SIG-M5 (cell line): Measurements from ENCODE around the gene IL21.

ENCODE experiments used
- DNase-seq: peaks from one replicate; lab custom pipeline; 2025; lab: John Stamatoyannopoulos, UW

IL21 gene

DNA sequence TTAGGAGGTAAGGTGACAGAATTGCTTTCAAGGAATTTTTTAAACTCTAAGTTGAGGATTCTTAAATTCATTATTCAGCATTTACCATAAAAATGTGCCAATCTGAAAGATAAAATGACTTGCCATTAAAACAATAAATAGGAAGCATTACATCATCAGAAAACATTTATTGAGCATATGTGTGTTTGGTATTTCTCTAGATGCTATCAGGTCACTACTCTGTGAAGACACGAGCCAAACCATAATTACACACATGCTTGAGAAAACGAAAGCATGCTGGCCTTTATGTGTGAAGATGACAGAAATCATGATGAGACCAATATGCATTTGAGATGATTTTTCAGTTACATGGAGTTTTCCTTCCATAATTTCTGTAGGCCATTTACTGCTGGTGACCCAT is 12.3 kb upstream of the IL21 start:
- DNase-seq, result no peak

DNA sequence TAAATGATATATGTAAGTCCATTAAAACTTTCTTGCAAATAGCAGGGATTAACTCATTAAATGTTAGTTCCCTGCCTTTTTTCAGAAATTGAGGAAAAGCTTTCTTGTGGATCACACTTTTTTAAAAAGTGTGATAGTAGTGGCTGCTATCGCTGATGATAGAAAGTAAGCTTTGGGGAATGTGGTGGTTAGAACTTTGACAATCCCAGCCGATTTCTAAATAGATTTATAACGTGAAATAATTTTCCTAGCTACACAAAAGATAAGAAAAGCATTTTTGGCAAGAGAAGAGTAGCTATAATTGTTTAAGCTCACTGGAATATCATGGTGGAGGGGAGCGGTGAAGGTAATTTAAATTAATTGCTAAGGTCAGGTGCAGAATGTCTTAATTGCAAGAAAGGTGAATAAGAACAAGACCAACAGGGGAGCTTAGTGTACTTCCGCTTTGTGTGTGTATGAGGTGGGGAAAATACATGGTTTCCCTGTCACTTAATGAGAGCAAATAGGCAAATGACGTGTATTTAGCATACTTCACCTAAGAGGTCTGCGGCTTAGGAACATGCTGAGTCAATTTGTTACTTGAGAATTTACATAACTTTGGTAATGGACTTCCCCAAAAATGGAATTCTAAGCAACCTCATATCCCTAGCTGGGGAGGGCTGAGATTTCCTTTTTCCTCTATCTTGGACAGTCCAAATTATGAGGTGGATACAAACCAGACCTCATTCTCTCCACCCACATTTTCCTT is 11.7 kb upstream of the IL21 start:
- DNase-seq, result no peak

DNA sequence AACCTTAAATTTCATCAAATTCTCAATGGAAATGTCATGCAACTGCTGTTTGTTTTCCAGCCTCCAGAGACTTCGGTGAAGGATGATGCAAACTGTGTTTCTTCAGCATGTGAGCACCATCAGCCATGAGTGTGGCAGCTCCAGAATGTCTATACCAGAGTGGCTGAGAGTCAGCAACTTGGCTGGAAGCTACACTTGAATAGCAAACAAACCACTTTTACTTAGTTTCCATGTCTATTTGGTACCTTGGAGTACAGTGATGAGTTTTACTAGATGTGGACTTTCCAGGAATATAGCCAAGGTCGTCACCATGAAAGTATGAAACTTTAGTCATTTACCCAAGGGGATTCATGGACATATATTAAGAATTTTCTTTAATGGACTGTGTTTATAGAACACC is 4.3 kb upstream of the IL21 start:
- DNase-seq, result no peak

DNA sequence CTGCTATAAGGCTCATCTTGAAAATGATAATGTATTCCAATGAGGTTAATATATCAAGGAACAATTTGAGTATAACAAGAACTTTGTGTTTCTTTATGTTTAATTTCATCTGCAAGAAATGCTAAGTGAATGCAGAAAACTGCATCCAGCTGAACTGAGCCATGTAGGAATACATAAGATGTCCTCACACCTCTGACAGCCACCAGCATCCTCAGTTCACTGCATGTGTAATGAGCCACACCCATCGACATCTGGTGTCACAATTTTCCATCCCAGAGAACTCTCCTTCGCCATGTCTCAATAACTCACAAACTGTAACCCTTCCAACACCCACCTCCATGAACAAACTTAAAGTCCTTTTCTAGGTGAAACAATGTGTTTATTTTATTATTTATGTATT is 3.3 kb upstream of the IL21 start:
- no peak for DNase-seq

DNA sequence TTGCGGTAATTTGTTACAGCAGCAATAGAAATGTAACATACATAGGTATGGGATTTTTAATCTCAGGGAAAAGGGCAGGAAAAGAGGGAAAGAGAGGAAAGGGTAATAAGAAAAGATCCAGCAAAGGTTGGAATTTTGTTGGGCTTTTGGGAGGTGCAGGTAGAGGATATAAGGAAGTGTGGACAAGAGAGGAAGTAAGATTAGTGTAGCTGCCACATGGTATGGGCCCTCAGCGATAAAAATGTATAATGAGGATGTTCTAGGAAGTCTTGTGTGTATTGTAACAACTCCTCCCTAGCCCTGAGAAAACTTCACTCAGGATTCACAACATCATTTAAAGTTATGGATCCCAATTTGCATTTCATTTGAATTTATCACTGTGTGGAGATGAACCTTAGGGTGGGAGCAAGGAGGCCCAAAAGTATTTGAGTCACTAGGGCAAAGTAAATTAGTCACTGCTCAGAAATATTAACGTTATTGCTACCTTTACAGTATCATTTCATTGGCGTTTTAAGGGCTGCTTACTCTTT is 2.8 kb upstream of the IL21 start:
- no peak for DNase-seq

DNA sequence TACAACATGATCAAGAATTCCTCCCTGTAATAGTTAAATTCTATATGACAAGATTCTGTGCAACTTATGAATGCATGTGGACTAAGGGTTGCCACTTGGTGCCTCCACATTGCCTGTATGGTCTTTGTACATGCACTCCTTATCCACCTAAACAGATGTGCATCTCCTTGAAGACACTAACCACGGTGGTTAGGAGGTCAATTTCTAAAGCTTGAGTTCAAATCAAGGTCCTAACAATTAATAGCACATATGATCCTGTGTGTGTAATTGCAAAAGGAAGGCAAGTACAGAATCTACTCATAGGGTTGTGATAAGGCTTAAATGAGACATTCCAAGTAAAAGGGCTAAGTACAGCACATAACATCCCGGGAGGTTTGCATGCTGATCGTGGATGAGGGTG is 1.5 kb upstream of the IL21 start:
- DNase-seq, result no peak

DNA sequence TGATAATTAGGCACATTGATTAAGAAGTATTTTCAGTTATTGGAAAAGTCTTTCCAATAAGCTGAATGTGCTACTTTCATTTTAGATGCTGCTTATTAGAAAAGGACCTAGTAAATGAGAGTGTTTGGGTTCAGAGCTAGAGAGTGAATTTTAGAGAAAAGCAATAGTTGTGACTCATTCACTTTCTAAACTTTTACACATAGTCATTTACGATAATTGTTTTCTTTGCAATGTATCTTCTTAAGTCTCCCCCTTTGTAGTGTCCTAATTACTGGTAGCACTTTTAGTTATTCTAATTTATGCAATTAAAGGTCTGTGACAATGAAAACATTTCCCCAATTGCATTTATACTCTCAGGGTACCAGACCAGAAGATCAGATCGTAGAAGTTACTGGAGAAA is 1.3 kb downstream of the IL21 start:
- DNase-seq, result no peak

DNA sequence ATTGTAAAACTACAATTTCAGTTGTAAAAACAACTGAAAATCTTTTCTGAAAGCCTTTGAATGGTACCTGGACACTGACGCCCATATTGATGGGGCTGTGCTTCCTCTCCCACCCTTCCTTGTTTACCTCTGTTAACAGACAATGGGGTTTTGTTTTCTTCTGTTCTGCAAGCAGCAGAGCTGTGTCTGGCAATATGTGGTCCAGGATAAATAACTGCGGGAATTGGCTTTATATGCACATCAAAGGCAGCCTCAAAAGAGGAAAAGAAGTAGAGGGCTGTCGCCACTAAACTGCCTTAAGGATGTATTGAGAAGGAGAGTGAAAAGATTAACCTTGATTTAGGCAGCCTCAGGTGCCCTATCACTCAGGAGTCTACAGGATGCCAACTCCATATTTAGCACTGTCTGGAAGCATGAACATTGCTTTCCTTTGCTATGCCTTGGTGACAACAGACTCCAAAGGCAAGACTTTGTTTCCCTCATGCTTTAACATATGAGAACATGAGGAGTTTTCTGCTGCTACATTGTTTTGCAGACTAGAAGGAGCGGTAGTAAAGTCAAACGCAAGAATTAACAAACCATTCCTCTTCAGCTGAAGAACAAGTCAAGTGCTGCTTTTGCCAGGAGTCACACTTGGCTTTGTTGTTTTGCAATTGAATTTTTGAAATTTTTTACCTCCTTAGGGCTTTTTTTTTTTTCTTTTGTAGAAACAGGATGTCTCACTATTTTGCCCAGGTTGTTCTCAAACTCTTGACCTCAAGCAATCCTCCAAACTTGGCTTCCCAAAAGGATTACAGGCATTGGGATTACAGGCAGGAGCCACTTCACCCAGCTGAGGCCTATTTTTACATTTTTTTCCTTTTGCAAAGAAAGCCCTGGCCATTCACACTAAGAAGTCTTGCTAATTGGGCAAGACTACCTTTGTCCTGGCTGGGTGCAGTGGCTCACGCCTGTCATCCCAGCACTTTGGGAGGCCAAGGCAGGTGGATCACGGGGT is 3.0 kb downstream of the IL21 start:
- no peak for DNase-seq

DNA sequence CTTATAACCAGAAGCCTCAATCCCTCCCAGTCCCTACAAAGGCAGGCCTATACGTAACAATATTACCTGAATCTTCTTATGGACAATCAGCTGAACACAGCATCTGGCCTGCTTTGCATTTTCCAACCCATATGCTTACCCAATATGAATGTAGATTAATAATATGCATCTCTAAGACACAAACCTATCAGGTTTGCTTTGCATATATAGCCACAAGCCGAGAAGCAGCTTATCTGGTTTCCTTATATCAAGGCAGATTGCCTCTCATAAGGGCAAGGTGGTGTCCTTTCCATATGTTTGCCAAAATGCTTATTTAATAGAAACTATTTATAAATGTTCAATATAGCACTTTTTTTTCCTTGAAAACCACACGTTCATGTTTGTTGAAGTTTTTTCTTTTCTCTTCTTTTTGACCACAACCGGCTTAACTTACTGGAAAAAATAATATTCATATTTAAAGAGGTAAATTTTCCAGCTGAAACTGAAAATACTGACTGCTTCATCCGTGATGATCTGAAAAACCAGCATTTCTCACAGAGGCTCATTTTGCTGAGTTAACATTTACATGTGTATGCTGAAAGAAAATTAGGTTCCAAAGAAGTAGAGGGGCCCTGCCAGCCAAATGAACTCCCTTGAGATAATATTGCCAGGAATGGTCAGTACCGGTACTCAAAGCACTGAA is 3.8 kb downstream of the IL21 start:
- no peak for DNase-seq

DNA sequence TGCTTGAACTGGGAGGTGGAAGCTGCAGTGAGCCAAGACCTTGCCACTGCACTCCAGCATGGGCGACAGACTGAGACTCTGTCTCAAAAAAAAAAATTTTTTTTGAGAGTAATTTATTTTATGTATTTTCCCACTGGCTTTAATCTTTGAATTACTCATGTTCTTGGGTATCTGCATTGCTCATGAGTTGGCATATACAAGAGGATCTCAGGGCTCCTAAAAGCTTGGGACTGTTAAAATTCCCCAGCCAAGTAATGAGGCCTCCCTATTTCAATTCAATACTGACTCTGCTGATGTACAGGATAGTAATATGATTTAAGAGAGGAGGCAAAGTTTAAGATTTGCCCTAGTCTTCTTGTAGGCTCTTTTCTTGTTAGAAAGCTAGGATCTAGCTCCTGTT is 6.2 kb downstream of the IL21 start:
- DNase-seq, result no peak

DNA sequence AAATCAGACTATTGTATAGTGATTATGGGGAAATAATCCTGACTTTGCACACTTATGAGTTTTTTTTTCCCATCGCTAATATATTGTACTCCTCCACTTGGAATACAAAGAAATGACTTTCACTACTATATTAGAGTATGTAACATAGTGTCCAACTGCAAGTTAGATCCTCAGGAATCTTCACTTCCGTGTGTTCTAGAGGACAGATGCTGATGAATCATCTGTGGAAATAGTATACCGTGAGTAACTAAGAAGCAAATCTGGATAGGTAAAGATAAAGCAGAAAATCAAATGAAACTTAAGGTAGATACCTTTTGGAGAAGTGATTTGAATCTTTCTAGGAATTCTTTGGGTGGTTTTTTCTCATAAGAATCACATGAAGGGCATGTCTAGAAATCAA is 8.3 kb downstream of the IL21 start:
- DNase-seq, result no peak

DNA sequence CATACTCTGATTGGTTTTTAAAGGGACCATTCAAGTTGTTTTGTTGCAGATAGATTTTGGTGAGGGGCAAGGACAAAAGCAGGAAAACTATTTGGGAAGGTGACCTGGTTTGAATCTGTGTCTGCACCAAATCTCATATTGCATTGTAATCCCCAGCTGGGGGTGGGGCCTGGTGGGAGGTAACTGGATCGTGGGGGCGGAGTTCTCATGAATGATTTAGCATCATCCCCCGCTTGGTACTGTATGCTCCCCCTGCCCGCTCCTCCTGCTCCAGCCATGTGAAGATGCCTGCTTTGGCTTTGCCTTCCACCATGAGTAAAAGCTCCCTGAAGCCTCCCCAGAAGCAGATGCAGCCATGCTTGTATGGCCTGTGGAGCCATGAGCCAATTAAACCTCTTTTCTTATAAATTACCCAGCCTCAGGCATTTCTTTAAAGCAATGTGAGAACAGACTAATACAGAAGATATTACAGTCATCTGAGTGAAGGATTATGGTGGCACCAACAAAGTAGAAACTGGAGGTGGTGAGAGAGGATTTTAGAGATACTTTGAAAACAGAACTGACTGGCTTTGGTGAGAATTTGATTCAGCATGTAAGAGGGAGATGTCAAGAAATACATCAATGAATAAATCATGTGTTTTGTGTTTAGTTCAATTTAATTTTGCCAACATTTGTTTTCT is 14.4 kb downstream of the IL21 start:
- no peak for DNase-seq

DNA sequence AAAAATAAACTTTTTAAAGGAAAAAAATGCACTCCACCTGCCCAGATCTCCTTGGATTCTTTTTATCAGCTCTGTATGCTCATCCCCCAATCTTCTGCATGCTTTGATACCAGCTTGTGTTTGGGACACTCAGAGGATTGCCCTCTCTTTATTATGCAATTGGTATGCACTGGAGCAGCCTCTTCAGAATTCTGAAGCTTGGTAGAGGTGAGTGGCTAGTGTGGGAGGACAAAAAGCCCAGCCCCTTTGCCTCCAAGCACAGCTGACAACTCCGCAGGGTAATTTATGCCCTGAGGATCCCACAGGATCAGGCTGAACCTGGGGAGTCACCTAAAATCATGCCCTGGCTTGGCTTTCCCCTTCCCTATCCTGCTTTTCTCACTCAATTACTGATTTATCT is 16.7 kb downstream of the IL21 start:
- no peak for DNase-seq

DNA sequence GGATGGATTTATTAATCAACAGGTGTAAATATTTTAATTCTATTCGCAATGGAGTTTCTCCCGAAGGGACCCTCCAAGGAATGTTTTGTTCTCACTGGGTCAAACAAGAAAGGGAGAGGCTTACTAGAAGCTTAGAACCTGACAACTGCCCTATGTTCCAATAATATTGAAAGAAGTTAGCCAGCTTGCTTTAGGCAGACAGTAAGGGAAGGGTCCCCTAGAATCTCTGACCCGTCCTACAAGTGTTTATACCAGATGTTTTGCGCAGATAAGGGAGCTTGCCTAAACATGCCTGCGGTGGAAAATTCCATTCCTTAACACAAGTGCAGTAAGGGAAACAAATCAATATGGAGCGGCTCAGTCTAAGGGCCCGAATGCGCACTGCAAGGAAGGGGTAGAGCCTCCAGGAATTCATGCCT is 17.7 kb downstream of the IL21 start:
- DNase-seq, result no peak

DNA sequence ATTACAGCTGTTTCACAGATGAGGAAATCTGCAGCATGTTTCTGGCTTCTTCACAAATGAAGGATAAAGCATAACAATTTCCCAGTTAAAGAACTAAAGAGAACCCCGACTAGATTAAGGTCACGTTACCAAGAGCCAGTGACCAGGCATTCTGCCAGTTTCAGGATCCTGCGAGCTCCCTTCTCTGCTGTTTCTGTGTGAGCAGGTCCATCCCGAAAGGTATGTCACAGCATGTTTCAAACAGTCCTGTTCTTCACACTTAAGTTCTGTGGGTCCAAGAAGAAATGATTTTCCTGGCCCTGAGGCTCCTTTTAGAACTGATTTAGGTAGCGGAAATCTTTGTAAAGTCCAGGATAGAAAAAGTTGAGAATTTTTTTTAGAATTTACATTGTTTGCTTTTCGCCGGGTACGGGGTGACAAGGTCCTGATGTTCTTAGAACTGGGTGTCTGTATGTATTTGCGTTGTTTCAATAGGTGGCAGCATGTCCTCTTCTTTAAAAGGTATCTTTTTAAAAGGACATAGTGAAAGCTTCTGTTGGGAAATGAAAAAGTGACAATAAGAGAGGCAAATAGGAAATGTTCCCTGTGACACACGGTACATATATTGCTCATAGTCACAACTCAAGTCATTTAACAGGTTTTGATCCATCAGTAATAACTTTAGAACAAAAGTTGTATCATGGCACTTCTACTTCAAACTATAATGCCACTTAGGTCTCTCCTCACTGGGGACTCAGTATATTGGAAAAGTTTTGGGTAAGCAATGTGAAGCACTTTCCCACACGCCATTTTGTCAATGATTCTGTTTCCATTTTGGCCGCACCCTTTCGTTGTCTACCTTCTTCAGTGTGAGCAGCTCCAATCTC is 18.4 kb downstream of the IL21 start:
- no peak for DNase-seq

DNA sequence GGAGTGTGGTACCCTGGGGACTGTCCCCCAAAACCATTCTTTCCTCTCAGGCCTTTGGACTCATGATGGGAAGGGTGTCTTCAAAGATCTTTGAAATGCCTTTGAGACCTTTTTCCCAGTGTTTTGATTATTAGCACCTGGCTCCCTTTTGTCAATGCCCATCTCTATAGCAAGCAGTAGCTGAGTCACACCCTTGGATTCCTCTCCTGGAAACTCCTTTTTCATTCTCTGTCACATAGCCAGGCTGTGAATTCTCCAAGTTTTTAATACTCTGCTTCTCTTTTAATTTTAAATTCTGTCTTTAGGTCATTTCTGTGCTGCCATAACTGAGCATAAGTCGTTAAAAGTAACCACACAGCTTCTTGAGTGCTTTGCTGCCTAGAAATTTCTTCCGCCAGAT is 29.7 kb downstream of the IL21 start:
- no peak for DNase-seq

DNA sequence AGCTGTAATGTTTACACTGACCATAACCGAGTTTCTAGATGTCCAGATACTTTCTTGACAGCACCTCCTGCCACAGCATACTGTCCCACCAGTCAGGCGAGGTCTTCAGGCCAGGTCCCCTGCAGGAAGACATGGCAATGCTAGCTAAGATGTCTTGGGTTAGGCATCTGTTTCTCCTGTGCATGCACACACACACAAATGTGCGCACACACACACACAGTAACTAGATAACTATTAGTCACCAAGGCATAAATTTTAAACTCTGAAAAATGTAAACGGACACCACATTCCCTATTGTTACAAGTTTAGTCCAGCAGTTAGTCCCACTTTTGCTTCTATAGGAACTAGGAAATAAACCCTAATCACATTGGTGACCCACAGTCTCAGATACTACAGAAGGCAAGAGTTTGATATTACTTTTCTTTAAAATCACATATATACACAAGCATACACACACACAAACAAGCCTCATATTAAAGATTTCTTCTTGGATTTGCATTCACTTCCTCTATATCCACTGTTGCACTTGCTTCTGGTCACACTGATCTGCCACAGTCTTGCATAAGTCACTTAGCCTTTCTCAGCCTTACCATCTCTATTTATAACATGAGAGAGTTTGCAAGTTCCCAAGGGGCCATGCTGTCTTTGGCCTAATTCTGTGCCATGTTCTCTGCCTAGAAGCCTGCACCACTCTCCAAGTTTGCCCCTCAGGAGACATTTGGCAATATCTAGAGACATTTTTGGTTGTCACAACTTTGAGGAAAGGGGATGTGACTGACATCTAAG is 32.2 kb downstream of the IL21 start:
- DNase-seq, result peak; percentile 84

DNA sequence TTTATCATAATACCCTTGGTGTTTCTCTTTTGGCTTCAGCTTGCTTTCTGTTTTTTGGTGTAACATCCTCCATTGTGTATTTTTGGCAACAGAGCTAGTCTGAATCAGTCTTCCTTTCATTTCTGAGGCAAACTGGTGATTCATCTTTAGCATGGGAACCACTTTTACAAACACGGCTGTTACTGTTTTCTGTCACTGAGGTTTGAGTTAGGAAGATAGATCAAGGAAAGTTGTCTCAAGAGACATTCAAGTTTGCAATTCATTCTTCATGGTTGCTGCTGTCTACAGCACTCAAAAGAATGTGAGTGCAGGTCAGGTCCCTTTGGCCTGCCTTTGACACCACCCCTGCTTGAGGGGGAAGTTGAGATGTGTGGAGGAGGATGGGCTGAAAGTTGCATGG is 36.3 kb downstream of the IL21 start:
- peak; percentile 17 for DNase-seq

DNA sequence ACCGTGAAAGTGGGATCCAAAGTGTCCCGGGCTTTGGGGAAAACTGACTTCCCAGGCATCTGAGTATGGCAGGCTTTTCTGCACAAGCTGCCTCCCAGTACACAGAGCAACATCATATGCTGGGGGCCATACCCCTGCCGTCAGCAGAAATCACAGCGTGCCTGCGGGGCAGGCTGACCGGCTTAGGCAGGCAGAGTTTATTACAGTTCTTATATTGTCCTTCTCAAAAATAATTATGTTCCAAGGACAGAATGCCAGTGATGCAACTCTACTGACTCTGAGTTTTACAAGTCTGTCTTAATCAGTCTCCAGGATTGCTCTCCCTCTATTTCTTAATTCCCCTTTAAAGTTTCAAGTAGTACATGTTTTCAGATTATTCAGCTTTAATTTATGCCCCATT is 37.0 kb downstream of the IL21 start:
- DNase-seq, result no peak
